Muscle layer of colon (tissue), 2 donors: ENCODE data around the gene VENTX.

ENCODE experiments used
- H3K27ac ChIP-seq: one replicate; pipeline ENCODE4 v1.7.0; 2013; ENCODE audit warnings: low read depth, mild to moderate bottlenecking, low read length, moderate library complexity
- H3K27me3 ChIP-seq, 2 donors: one replicate each; pipeline ENCODE4 v1.7.0; 2013; ENCODE audit warnings: low read length in 2 of 2, mild to moderate bottlenecking in 2 of 2; ENCODE audit not compliant: insufficient read depth in 2 of 2, control insufficient read depth in 1 of 2
- H3K36me3 ChIP-seq: one replicate; pipeline ENCODE4 v1.7.0; 2013; ENCODE audit warnings: mild to moderate bottlenecking, low read length; ENCODE audit not compliant: insufficient read depth
- H3K4me1 ChIP-seq: one replicate; pipeline ENCODE4 v1.7.0; 2013; ENCODE audit warnings: mild to moderate bottlenecking, low read length; ENCODE audit not compliant: insufficient read depth
- H3K4me3 ChIP-seq, 2 donors: one replicate each; pipeline ENCODE4 v1.7.0; 2013; ENCODE audit warnings: low read length in 2 of 2, low read depth in 1 of 2, mild to moderate bottlenecking in 1 of 2, moderate library complexity in 1 of 2
- H3K9ac ChIP-seq: one replicate; pipeline ENCODE4 v1.7.0; 2013; ENCODE audit warnings: low read length
- H3K9me3 ChIP-seq: one replicate; pipeline ENCODE4 v1.7.0; 2013; ENCODE audit warnings: mild to moderate bottlenecking, low read length
- donor health status: abdominal sarcoma.
- donor health status: Adenocarcinoma of cecum.

The VENTX gene

GRCh38 chr10:133279326-133280226 is 41.9 kb downstream of the VENTX start:
- Histone ChIP-seq H3K4me1 (no peaks in the 10 kb centered on the region), H3K36me3 (peaks cover 38% of the 10 kb centered on the region), H3K9me3 (no peaks in the 10 kb centered on the region), H3K4me3 (no peak overlapping the region), H3K27me3 (peaks cover 0 to 30% of the 10 kb centered on the region in 2 donors), H3K27ac (no peak overlapping the region), H3K9ac (no peak overlapping the region)

GRCh38 chr10:133280391-133281059 is 42.9 kb downstream of the VENTX start:
- Histone ChIP-seq H3K27me3 (peaks cover 0 to 21% of the 10 kb centered on the region in 2 donors), H3K9ac (no peak overlapping the region), H3K4me1 (no peaks in the 10 kb centered on the region), H3K4me3 (no peak overlapping the region), H3K9me3 (no peaks in the 10 kb centered on the region), H3K27ac (no peak overlapping the region), H3K36me3 (peaks cover 48% of the 10 kb centered on the region)

- Histone ChIP-seq H3K4me1 (no peaks in the 10 kb centered on the region), H3K27me3 (peaks cover 0 to 16% of the 10 kb centered on the region in 2 donors), H3K9ac (no peak overlapping the region), H3K27ac (no peak overlapping the region), H3K36me3 (peaks cover 54% of the 10 kb centered on the region), H3K4me3 (no peak overlapping the region), H3K9me3 (no peaks in the 10 kb centered on the region)
These were observed 43.4 kb downstream of the VENTX start for GRCh38 chr10:133281084-133281483.

GRCh38 chr10:133281628-133282372 is 44.1 kb downstream of the VENTX start:
- Histone ChIP-seq H3K27me3 (peaks cover 0 to 8% of the 10 kb centered on the region in 2 donors), H3K4me3 (no peak overlapping the region), H3K27ac (no peak overlapping the region), H3K9me3 (no peaks in the 10 kb centered on the region), H3K36me3 (peaks cover 61% of the 10 kb centered on the region), H3K9ac (no peak overlapping the region), H3K4me1 (no peaks in the 10 kb centered on the region)

GRCh38 chr10:133282846-133283390 is 45.3 kb downstream of the VENTX start:
- no peak overlapping the region for H3K4me3 ChIP-seq
- H3K36me3 ChIP-seq, result peaks cover 64% of the 10 kb centered on the region
- no peaks in the 10 kb centered on the region for H3K4me1 ChIP-seq
- H3K27me3 ChIP-seq, result no peaks in the 10 kb centered on the region
- H3K9me3 ChIP-seq, result no peaks in the 10 kb centered on the region
- no peak overlapping the region for H3K27ac ChIP-seq
- no peak overlapping the region for H3K9ac ChIP-seq

GRCh38 chr10:133283931-133284330 is 46.3 kb downstream of the VENTX start:
- H3K4me3 ChIP-seq, result no peak overlapping the region
- no peaks in the 10 kb centered on the region for H3K4me1 ChIP-seq
- no peak overlapping the region for H3K9ac ChIP-seq
- H3K27ac ChIP-seq, result no peak overlapping the region
- peaks cover 64% of the 10 kb centered on the region for H3K36me3 ChIP-seq
- H3K9me3 ChIP-seq, result no peaks in the 10 kb centered on the region
- no peaks in the 10 kb centered on the region for H3K27me3 ChIP-seq

- no peak overlapping the region for H3K9ac ChIP-seq
- peaks cover 69% of the 10 kb centered on the region for H3K36me3 ChIP-seq
- H3K27ac ChIP-seq, result no peak overlapping the region
- no peaks in the 10 kb centered on the region for H3K27me3 ChIP-seq
- H3K4me1 ChIP-seq, result no peaks in the 10 kb centered on the region
- H3K9me3 ChIP-seq, result no peaks in the 10 kb centered on the region
- H3K4me3 ChIP-seq, result no peak overlapping the region
These were observed 47.6 kb downstream of the VENTX start for GRCh38 chr10:133285217-133285616.

GRCh38 chr10:133286366-133286765 is 48.7 kb downstream of the VENTX start:
- H3K4me1 ChIP-seq, result no peaks in the 10 kb centered on the region
- H3K36me3 ChIP-seq, result peaks cover 66% of the 10 kb centered on the region
- H3K27ac ChIP-seq, result no peak overlapping the region
- H3K9ac ChIP-seq, result no peak overlapping the region
- no peak overlapping the region for H3K4me3 ChIP-seq
- no peaks in the 10 kb centered on the region for H3K27me3 ChIP-seq
- H3K9me3 ChIP-seq, result no peaks in the 10 kb centered on the region

GRCh38 chr10:133287832-133288500 is 50.3 kb downstream of the VENTX start:
- no peak overlapping the region for H3K27ac ChIP-seq
- no peak overlapping the region for H3K4me3 ChIP-seq
- no peaks in the 10 kb centered on the region for H3K27me3 ChIP-seq
- H3K9me3 ChIP-seq, result no peaks in the 10 kb centered on the region
- H3K36me3 ChIP-seq, result peaks cover 57% of the 10 kb centered on the region
- H3K4me1 ChIP-seq, result no peaks in the 10 kb centered on the region
- no peak overlapping the region for H3K9ac ChIP-seq

GRCh38 chr10:133289761-133290160 is 52.1 kb downstream of the VENTX start:
- Histone ChIP-seq H3K4me1 (no peaks in the 10 kb centered on the region), H3K4me3 (no peak overlapping the region), H3K9me3 (no peaks in the 10 kb centered on the region), H3K36me3 (peaks cover 53% of the 10 kb centered on the region), H3K27ac (no peak overlapping the region), H3K27me3 (no peaks in the 10 kb centered on the region), H3K9ac (no peak overlapping the region)
